ENCODE data around the gene FGF12. TPM values are rescaled to one million over a fixed set of nuclear protein-coding genes. Genes with fewer than 3 reads are reported as not detected.

Gene FGF12
- total and polyA plus RNA-seq, 2 experiments from 2014 or later: 6.0 to 14.3 TPM

GRCh38 chr3:192161661-192162060 lies 565.7 kb downstream of the FGF12 start:
- H2AFZ ChIP-seq: no peak overlapping the region
- H3F3A ChIP-seq (replicated peaks; ENCODE audit: low read depth): no peaks in the 10 kb centered on the region
- no peaks in the 10 kb centered on the region for H3K9me3 Mint-ChIP-seq
- H3K27ac ChIP-seq (ENCODE audit: low read depth): no peak overlapping the region
- no peak for DNase-seq (ENCODE audit: low spot score)
- peaks cover 23% of the 10 kb centered on the region for H3K4me1 Mint-ChIP-seq
- no peaks in the 10 kb centered on the region for H3K27me3 ChIP-seq (ENCODE audit: insufficient read depth)
- H4K20me1 ChIP-seq (replicated peaks; ENCODE audit: insufficient read depth): no peaks in the 10 kb centered on the region
- peaks cover 3% of the 10 kb centered on the region for H3K27me3 Mint-ChIP-seq (ENCODE audit: insufficient read depth, low read depth, poor library complexity)
- no peaks in the 10 kb centered on the region for H3K79me2 ChIP-seq (replicated peaks; ENCODE audit: insufficient read depth)
- H3K4me2 ChIP-seq: no peak overlapping the region
- H3K36me3 Mint-ChIP-seq (ENCODE audit: low read depth): no peaks in the 10 kb centered on the region
- TF ChIP-seq CREB1 (CRISPR knock-in tag; IDR thresholded peaks at IDR 0.05; ENCODE audit: low read depth) (no peak), CTCF (conservative IDR thresholded peaks at IDR 0.05; ENCODE audit: low read depth in 2 of 2) (no peak), ZNF114 (CRISPR knock-in tag; IDR thresholded peaks at IDR 0.05) (no peak), EZH2phosphoT487 (IDR thresholded peaks at IDR 0.05; ENCODE audit: unreplicated experiment) (no peak), ZNF331 (CRISPR knock-in tag; IDR thresholded peaks at IDR 0.05; ENCODE audit: low read depth) (no peak), JUNB (IDR thresholded peaks at IDR 0.05; ENCODE audit: unreplicated experiment) (no peak), ZNF462 (CRISPR knock-in tag; IDR thresholded peaks at IDR 0.05) (no peak)
- TF ChIP-seq, protein P1, sequence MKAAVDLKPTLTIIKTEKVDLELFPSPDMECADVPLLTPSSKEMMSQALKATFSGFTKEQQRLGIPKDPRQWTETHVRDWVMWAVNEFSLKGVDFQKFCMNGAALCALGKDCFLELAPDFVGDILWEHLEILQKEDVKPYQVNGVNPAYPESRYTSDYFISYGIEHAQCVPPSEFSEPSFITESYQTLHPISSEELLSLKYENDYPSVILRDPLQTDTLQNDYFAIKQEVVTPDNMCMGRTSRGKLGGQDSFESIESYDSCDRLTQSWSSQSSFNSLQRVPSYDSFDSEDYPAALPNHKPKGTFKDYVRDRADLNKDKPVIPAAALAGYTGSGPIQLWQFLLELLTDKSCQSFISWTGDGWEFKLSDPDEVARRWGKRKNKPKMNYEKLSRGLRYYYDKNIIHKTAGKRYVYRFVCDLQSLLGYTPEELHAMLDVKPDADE (IDR thresholded peaks at IDR 0.05): no peak
- no peaks in the 10 kb centered on the region for H3K4me1 ChIP-seq (ENCODE audit: insufficient read depth)
- H3K4me3 Mint-ChIP-seq: no peak overlapping the region
- H3K27ac Mint-ChIP-seq: no peak overlapping the region
- ATAC-seq: no peak
- no peak overlapping the region for H3K4me3 ChIP-seq
- no peaks in the 10 kb centered on the region for H3K9me2 ChIP-seq (ENCODE audit: insufficient read depth)
- H3K36me3 ChIP-seq (ENCODE audit: insufficient read depth): no peaks in the 10 kb centered on the region
